ENCODE data around the gene MAP6D1.

Gene MAP6D1

DNA sequence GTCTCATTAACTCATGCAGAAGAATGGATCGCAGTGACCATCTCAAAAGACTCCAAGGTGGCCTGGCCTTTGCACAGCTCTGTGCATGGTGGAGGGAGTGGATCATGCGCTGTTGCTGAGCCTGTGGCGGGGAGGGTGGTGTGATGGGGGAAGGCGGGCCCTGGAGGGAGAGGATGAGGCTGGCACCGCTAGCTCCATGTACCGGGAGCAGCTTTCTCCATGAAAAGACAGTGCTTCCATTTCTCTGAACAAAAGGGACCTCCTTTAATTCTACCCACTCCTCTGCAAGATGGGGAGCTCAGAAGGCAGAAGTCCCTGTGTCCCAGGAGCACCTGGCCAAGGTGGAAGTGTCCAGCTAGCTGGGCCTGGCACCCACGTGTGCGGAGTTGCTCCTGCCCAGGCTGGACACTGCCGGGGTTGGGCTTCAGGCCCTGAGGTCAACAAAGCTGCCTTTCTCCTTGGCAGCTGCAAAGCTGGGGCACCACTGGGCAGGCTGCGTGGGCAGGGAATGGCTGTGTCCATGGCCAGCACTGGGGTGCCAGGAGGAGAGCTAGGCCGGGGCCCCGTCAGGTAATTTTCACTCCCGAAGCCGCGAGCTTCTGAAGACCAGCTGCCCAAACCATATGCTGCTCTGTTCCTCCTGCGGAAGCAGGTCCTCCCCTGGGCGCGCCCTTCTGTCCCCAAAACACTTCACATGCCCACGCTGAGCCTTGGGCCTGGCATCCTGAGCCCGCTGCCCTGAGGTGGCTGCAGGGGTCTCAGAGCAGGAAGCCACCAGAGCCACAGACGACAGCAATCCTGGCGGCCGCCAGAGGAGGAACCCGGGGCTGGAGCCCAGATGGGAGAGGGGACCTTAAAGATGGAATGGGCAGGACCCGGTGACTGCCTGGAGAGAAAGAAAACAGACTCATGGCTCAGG lies 6.4 kb downstream of the MAP6D1 start:
- peaks cover 4% of the 10 kb centered on the region; the same call in 1 of the 2 replicates for H3K36me3 ChIP-seq (ENCODE audit: insufficient read depth, low read length)
- no peak for DNase-seq (ENCODE audit: low read depth, low spot score)
- H3K4me3 ChIP-seq, result no peak overlapping the region
- TF ChIP-seq FOXP2 (optimal IDR thresholded peaks at IDR 0.05; ENCODE audit: control extremely low read depth, extremely low read length, insufficient read depth) (no peak), POLR2AphosphoS5 (IDR thresholded peaks at IDR 0.05; ENCODE audit: borderline replicate concordance, low read depth, low read length) (peak; percentile 30; the same call in 1 of the 2 replicates), EZH2 (IDR thresholded peaks at IDR 0.05) (no peak)
- H3K27ac ChIP-seq, result no peak overlapping the region
- no peak overlapping the region for H3K9ac ChIP-seq (ENCODE audit: insufficient read length)
- H3K9me3 ChIP-seq (ENCODE audit: low read depth, low read length), result no peaks in the 10 kb centered on the region

DNA sequence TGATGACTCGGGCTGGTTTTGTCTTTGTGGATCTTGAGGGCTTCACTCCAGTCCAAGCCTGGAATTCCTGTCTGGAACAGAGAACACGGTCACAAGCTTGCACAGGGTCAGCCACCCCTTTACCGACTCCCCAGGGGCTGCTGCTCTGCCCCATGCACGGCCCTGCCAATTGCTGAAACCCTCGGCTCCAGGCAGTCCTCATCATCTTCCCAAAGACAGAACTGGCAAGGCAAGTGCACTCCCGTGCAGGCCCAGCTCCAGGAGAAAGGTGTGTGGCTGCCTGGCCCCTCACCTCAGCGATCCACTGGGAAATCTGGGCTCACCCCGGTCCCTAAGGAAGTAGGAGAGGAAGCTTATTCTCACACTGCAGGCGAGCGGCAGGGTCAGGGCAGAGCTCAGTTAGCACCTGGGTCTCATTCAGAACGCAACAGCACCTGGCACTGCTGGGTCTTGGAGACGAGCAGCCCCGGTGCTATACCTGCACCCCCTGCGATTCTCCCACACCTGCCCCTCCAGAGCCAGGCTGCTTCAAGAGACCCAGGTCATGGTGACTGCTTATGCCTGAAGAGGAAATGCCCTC lies 7.2 kb downstream of the MAP6D1 start:
- no peak for DNase-seq (ENCODE audit: low read depth, low spot score)
- peaks cover 4% of the 10 kb centered on the region; the same call in 1 of the 2 replicates for H3K36me3 ChIP-seq (ENCODE audit: insufficient read depth, low read length)
- no peak overlapping the region for H3K4me3 ChIP-seq
- TF ChIP-seq POLR2AphosphoS5 (IDR thresholded peaks at IDR 0.05; ENCODE audit: borderline replicate concordance, low read depth, low read length), result no peak
- TF ChIP-seq EZH2 (IDR thresholded peaks at IDR 0.05), result no peak
- no peaks in the 10 kb centered on the region for H3K9me3 ChIP-seq (ENCODE audit: low read depth, low read length)
- H3K27ac ChIP-seq, result no peak overlapping the region
- no peak overlapping the region for H3K9ac ChIP-seq (ENCODE audit: insufficient read length)

DNA sequence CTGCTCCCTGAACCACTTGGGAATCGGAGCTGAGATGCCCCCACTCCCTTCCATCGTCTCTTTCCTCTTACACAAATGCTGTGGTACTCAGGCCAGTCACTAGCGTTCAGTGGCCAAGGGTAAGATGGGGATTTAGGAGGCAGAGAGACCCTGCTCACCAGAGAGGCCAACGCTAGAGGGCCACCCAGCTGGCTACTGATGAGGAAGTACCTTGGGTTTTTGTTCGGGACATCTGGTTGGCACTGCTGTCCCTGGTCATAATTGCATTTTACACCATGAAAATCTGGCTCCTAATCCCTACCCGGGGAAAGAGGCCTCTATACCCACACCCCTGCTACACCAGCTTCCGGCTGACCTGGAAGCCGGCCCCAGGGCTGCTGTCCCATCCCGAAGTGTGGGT lies 7.7 kb downstream of the MAP6D1 start:
- no peak overlapping the region for H3K4me3 ChIP-seq
- DNase-seq (ENCODE audit: low read depth, low spot score), result no peak
- H3K9me3 ChIP-seq (ENCODE audit: low read depth, low read length), result no peaks in the 10 kb centered on the region
- no peak overlapping the region for H3K9ac ChIP-seq (ENCODE audit: insufficient read length)
- no peak overlapping the region for H3K27ac ChIP-seq
- TF ChIP-seq FOXP2 (optimal IDR thresholded peaks at IDR 0.05; ENCODE audit: control extremely low read depth, extremely low read length, insufficient read depth) (no peak), EZH2 (IDR thresholded peaks at IDR 0.05) (no peak), POLR2AphosphoS5 (IDR thresholded peaks at IDR 0.05; ENCODE audit: borderline replicate concordance, low read depth, low read length) (no peak)
- peaks cover 6% of the 10 kb centered on the region for H3K36me3 ChIP-seq (ENCODE audit: insufficient read depth, low read length)

DNA sequence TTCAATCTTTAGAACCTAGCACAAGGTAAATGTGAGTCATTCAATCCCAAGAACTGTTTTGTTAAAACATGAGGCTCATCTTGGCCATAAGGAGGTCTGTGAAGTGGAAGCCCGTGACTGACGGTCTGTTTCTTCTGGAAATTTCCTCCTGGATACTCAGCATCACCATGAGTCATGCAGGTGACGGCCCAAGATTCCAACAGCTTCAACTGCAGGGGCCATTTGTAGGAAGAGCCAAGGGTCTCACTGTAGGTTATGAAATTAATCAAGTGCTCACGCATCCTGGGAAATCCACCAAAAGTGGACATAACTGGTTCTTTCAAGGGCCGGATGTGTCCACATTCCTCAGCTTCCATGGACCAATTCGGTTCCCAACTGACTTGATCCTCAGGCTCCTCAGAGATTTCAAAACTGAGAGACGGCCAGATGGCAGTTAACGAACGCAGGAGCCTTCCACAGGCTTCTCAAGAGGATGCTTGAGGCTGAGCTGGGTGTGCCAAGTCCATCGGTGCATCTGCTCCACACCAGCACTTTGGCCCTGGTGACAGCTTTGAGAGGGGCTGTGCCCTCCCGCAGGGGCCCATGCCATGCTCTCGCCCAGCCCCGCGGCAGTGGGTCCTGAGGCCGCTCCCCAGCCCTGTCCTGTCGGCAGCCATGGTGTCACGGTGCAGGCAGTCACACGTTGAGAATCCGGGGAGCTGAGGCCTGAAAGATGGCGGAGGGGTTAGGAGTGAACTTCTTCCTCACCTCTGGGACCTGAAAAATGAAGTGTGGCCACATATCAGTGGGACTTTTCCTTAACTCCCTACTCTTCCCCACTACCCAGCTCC lies 8.5 kb downstream of the MAP6D1 start:
- H3K36me3 ChIP-seq (ENCODE audit: insufficient read depth, low read length), result peaks cover 12% of the 10 kb centered on the region
- H3K9me3 ChIP-seq (ENCODE audit: low read depth, low read length), result no peaks in the 10 kb centered on the region
- no peak overlapping the region for H3K27ac ChIP-seq
- TF ChIP-seq EZH2 (IDR thresholded peaks at IDR 0.05), result no peak
- peak; percentile 7; the same call in 1 of the 2 replicates for TF ChIP-seq POLR2AphosphoS5 (IDR thresholded peaks at IDR 0.05; ENCODE audit: borderline replicate concordance, low read depth, low read length)
- no peak for DNase-seq (ENCODE audit: low read depth, low spot score)
- no peak overlapping the region for H3K4me3 ChIP-seq
- H3K9ac ChIP-seq (ENCODE audit: insufficient read length), result no peak overlapping the region

DNA sequence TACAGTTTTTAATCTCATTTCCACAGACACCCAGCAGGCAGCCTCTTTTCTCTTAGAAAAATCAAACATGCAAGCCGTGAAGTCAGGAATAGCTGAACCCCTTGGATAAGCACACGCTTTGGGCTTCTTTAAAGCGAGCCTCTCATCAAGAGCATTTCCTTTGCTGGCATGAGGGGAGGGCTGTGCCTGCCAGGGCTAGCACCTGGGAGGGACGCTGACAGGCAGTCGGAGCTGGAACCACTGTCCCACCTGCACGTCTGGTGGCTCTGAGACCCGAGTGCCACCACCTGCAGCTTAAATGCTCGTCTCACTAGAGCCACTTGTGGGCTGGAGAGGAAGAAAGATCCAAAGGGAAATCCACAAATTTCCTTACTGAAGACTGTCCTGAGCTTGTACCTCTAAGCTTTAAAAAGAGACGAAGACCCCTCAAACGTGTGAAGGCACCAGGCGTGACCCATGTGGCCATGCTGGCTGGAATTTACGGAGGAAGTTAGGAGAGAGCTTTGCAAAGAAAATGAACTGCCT lies 9.4 kb downstream of the MAP6D1 start:
- peaks cover 20% of the 10 kb centered on the region for H3K36me3 ChIP-seq (ENCODE audit: insufficient read depth, low read length)
- H3K27ac ChIP-seq, result 0 out of 2 replicates have a peak overlapping the region, but pooled peaks have one; percentile 33
- H3K4me3 ChIP-seq, result no peak overlapping the region
- no peak overlapping the region for H3K9ac ChIP-seq (ENCODE audit: insufficient read length)
- TF ChIP-seq EZH2 (IDR thresholded peaks at IDR 0.05) (no peak), FOXP2 (optimal IDR thresholded peaks at IDR 0.05; ENCODE audit: control extremely low read depth, extremely low read length, insufficient read depth) (no peak), POLR2AphosphoS5 (IDR thresholded peaks at IDR 0.05; ENCODE audit: borderline replicate concordance, low read depth, low read length) (no peak)
- no peak for DNase-seq (ENCODE audit: low read depth, low spot score)
- no peaks in the 10 kb centered on the region for H3K9me3 ChIP-seq (ENCODE audit: low read depth, low read length)

DNA sequence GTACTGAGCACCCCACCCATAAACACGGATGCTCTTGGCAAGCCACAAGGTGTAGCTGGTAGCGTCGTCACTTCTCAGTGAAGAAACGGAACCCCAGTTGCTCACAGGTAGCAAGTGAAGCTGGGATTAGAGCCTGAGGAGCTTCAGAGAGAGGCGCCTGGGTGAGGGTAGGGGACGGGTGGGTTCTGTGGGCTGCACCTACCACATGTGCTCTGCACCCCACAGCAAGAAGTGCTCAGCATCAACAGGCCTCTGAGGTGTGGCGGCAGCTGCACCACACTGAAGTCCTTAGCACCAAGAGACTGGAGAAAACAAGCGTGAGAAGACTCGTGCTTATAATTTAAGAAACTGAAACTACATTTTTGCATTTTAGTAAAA lies 9.8 kb downstream of the MAP6D1 start:
- peaks cover 24% of the 10 kb centered on the region for H3K36me3 ChIP-seq (ENCODE audit: insufficient read depth, low read length)
- H3K9me3 ChIP-seq (ENCODE audit: low read depth, low read length), result no peaks in the 10 kb centered on the region
- no peak overlapping the region for H3K4me3 ChIP-seq
- TF ChIP-seq FOXP2 (optimal IDR thresholded peaks at IDR 0.05; ENCODE audit: control extremely low read depth, extremely low read length, insufficient read depth), result no peak
- no peak for TF ChIP-seq EZH2 (IDR thresholded peaks at IDR 0.05)
- TF ChIP-seq POLR2AphosphoS5 (IDR thresholded peaks at IDR 0.05; ENCODE audit: borderline replicate concordance, low read depth, low read length), result no peak
- H3K9ac ChIP-seq (ENCODE audit: insufficient read length), result no peak overlapping the region
- H3K27ac ChIP-seq, result no peak overlapping the region
- no peak for DNase-seq (ENCODE audit: low read depth, low spot score)

DNA sequence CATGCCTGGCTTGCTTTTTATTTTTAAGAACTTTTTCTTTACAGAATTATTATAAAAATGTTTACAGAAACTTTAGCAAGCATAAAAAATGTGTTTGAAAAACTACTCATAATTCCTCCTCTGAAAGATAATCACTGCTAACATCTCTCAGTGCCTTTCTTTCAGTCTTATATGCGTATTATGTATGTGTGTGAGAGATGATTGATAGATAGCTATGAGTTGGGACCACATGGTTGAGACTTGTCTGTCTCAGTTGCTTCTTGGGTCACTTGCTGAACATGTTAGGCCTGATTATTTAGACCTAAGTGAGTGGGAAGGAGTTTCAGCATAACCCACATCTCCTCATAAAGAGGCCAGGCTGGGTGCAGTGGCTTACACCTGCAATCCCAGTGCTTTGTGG lies 11.1 kb downstream of the MAP6D1 start:
- Histone ChIP-seq H3K27ac (no peak overlapping the region), H3K9me3 (ENCODE audit: low read depth, low read length) (no peaks in the 10 kb centered on the region), H3K4me3 (no peak overlapping the region), H3K36me3 (ENCODE audit: insufficient read depth, low read length) (peaks cover 37% of the 10 kb centered on the region), H3K9ac (ENCODE audit: insufficient read length) (no peak overlapping the region)
- no peak for TF ChIP-seq POLR2AphosphoS5 (IDR thresholded peaks at IDR 0.05; ENCODE audit: borderline replicate concordance, low read depth, low read length)
- no peak for DNase-seq (ENCODE audit: low read depth, low spot score)

Data from SK-N-MC (cell line).